GM12878 (cell line): ENCODE measurements around the gene NFS1. TPM values are rescaled to one million over a fixed set of nuclear protein-coding genes. Genes with fewer than 3 reads are reported as not detected.

Experiments used
- ATAC-seq: fragments of 200-7000 bp; cut with Tn5 transposase; 3 replicates; pipeline ENCODE4 v1.9.1; 2020; ENCODE audit warnings: mild to moderate bottlenecking, moderate library complexity
- BruUV-seq: library from RNA; stranded (reverse); fragments of 400-500 nt; replicated peaks from 2 replicates; lab custom pipeline; 2021; lab: Mats Ljungman, UMichigan
- CTCF ChIA-PET: fragments of 300-600 bp; sonication (Branson Sonifier 250); formaldehyde crosslinking; extraction: SDS; loops from one replicate; lab custom pipeline; 2021; ENCODE audit warnings: inconsistent platforms; lab: Yijun Ruan, JAX
- POLR2A ChIA-PET: fragments of 350-600 bp; formaldehyde crosslinking; extraction: SDS; loops from one replicate; lab custom pipeline; 2021; ENCODE audit warnings: inconsistent platforms; lab: Charles Lee
- RAD21 ChIA-PET: fragments of 300-600 bp; sonication (Branson Sonifier 250); formaldehyde crosslinking; loops from one replicate; lab custom pipeline; 2023; ENCODE audit warnings: antibody characterized with exemption; ENCODE audit not compliant: unreplicated experiment; lab: Charles Lee
- SMC1A ChIA-PET: fragments of 300-600 bp; sonication (Branson Sonifier 250); formaldehyde crosslinking; loops from one replicate; lab custom pipeline; 2023; ENCODE audit not compliant: unreplicated experiment, uncharacterized antibody; lab: Charles Lee
- DNase-seq: peaks from one replicate; pipeline ENCODE4 v3.0.0-alpha.2; 2011; ENCODE audit warnings: low read depth, low spot score
- FAIRE-seq: peaks from 3 replicates; lab custom pipeline; 2011; peaks lifted over from hg19 to GRCh38; lab: Jason Lieb, UNC
- H2AFZ ChIP-seq: 2 replicates; pipeline ENCODE4 v1.6.0; 2011; ENCODE audit warnings: low read depth, low read length, control low read depth; ENCODE audit not compliant: control insufficient read depth
- H3K27ac ChIP-seq: 2 replicates; pipeline ENCODE4 v1.5.1; 2011; ENCODE audit warnings: control low read depth; ENCODE audit not compliant: control insufficient read depth, insufficient read depth
- H3K27me3 ChIP-seq, 2 experiments: replicated peaks in 1 of 2; 2 replicates each; pipeline versions ENCODE4 v1.6.0 to v1.6.1; 2011; ENCODE audit warnings: low read length in 1 of 2; ENCODE audit not compliant: control insufficient read depth in 2 of 2, insufficient read depth in 2 of 2
- H3K36me3 ChIP-seq, 2 experiments: 2 replicates each; pipeline ENCODE4 v1.5.1; 2011; ENCODE audit warnings: low read length in 1 of 2; ENCODE audit not compliant: control insufficient read depth in 2 of 2, insufficient read depth in 2 of 2
- H3K4me1 ChIP-seq: 2 replicates; pipeline ENCODE4 v1.6.1; 2011; ENCODE audit warnings: mild to moderate bottlenecking, low read length, moderate library complexity, mixed read lengths; ENCODE audit not compliant: control insufficient read depth, insufficient read depth
- H3K4me2 ChIP-seq: 2 replicates; pipeline ENCODE4 v1.6.0; 2011; ENCODE audit warnings: control low read depth; ENCODE audit not compliant: control insufficient read depth, insufficient read depth
- H3K4me3 ChIP-seq: fragments of 200-600 bp; sonication (generic); 2 replicates; pipeline ENCODE4 v1.5.1; 2016
- H3K79me2 ChIP-seq: 2 replicates; pipeline ENCODE4 v1.6.0; 2011; ENCODE audit warnings: low read length; ENCODE audit not compliant: control insufficient read depth, insufficient read depth
- H3K9ac ChIP-seq: 2 replicates; pipeline ENCODE4 v1.8.0; 2011; ENCODE audit warnings: low read length, control low read depth, mixed read lengths; ENCODE audit not compliant: control insufficient read depth, insufficient read depth
- H3K9me3 ChIP-seq: replicated peaks from 3 replicates; pipeline ENCODE4 v1.5.1; 2011; ENCODE audit warnings: mild to moderate bottlenecking, low read length; ENCODE audit not compliant: control insufficient read depth, insufficient read depth
- H4K20me1 ChIP-seq: 2 replicates; pipeline ENCODE4 v1.6.0; 2011; ENCODE audit not compliant: control insufficient read depth, insufficient read depth
- BRCA1 ChIP-seq: IDR thresholded peaks from 2 replicates; pipeline ENCODE4 v1.6.1; 2011; ENCODE audit warnings: low read depth, low read length, improper control_type of control experiment
- CHD4 ChIP-seq: fragments of 200-600 bp; sonication (generic); IDR thresholded peaks from 2 replicates; pipeline ENCODE4 v1.6.1; 2016; ENCODE audit warnings: mild to moderate bottlenecking
- ESRRA ChIP-seq: IDR thresholded peaks from 2 replicates; pipeline ENCODE4 v1.6.1; 2012; ENCODE audit warnings: mild to moderate bottlenecking, low read length, improper control_type of control experiment
- FOXM1 ChIP-seq: IDR thresholded peaks from 2 replicates; pipeline ENCODE4 v1.6.1; 2012; ENCODE audit warnings: low read depth, mild to moderate bottlenecking, inconsistent platforms, low read length, moderate library complexity
- GABPA ChIP-seq: IDR thresholded peaks from 2 replicates; pipeline ENCODE4 v1.6.1; 2014; ENCODE audit warnings: antibody characterized with exemption, low read depth, mild to moderate bottlenecking, inconsistent platforms
- MTA3 ChIP-seq: IDR thresholded peaks from 2 replicates; pipeline ENCODE4 v1.6.1; 2012; ENCODE audit warnings: low read length, inconsistent platforms, borderline replicate concordance
- MYB ChIP-seq: fragments of 150-350 bp; IDR thresholded peaks from 2 replicates; pipeline ENCODE4 v1.6.1; 2014; ENCODE audit warnings: mild to moderate bottlenecking, low read depth, low read length, borderline replicate concordance
- NFYB ChIP-seq: IDR thresholded peaks from 2 replicates; pipeline ENCODE4 v1.6.1; 2011; ENCODE audit warnings: low read depth, mild to moderate bottlenecking, low read length, improper control_type of control experiment, moderate library complexity; ENCODE audit not compliant: insufficient read depth
- NR2C2 ChIP-seq: IDR thresholded peaks from 2 replicates; pipeline ENCODE4 v1.6.1; 2011; ENCODE audit warnings: borderline replicate concordance, low read depth; ENCODE audit not compliant: control insufficient read depth, insufficient read length
- RAD21 ChIP-seq: IDR thresholded peaks from 2 replicates; pipeline ENCODE4 v1.6.1; 2011; ENCODE audit warnings: mild to moderate bottlenecking, low read depth, low read length, moderate library complexity; ENCODE audit not compliant: insufficient read depth
- RB1 ChIP-seq: fragments of 450-650 bp; formaldehyde crosslinking; IDR thresholded peaks from 2 replicates; pipeline ENCODE4 v1.6.1; 2017; ENCODE audit warnings: mild to moderate bottlenecking, borderline replicate concordance
- SMAD5 ChIP-seq: IDR thresholded peaks from 2 replicates; pipeline ENCODE4 v1.6.1; 2016; ENCODE audit warnings: antibody characterized with exemption, low read depth
- SREBF2 ChIP-seq: IDR thresholded peaks from 2 replicates; pipeline ENCODE4 v1.6.1; 2012; ENCODE audit warnings: mild to moderate bottlenecking, low read length
- WGBS: methylation state at CpG from one replicate; pipeline ENCODE4 v1.1.6; 2016; ENCODE audit warnings: low lambda C conversion rate; ENCODE audit not compliant: insufficient replicate concordance, insufficient coverage; ENCODE audit errors: missing lambda C conversion rate; 5-methylcytosine and 5-hydroxymethylcytosine counted together
- in situ Hi-C: fragments of 300-500 bp; cut with MboI; formaldehyde crosslinking; loops from 9 replicates; pipeline ENCODE4 v1.14.3; 2018; ENCODE audit warnings: mixed read lengths
- intact Hi-C: fragments of 100-400 bp; cut with micrococcal nuclease; formaldehyde crosslinking; loops from one replicate; pipeline ENCODE4 v1.14.2; 2022; ENCODE audit not compliant: unreplicated experiment
- polyA plus RNA-seq, 11 experiments: library from polyadenylated mRNA; depleted of rRNA in 4 of 11; unstranded in 6 of 11; stranded (reverse) in 5 of 11; fragments of >200 nt; fragmentation: Nextera tagmentation in 4 of 11; fragmentation: Illumina TruSeq in 1 of 11; extraction: Ambion mirVana in 4 of 11; extraction: Trizol in 1 of 11; gene quantifications; 1 replicate in 1 of 11; 2 replicates in 10 of 11; pipeline versions ENCODE4 v1.2.1 to v1.2.3, GENCODE V29; 2011 to 2016; ENCODE audit warnings: inconsistent platforms in 2 of 11, missing spikeins in 2 of 11, low read depth in 1 of 11
- total RNA-seq, 4 experiments: library from RNA; depleted of rRNA in 3 of 4; stranded (reverse); fragments of >200 nt in 3 of 4; fragmentation: Illumina TruSeq in 1 of 4; extraction: Trizol in 1 of 4; gene quantifications; 2 replicates each; pipeline versions ENCODE4 v1.2.1 to v1.2.3, GENCODE V29; 2013 to 2021
- TF ChIP-seq, protein P1 (sequence below): fragments of 450-650 bp; IDR thresholded peaks from 2 replicates; pipeline ENCODE4 v1.6.1; 2018; ENCODE audit warnings: borderline replicate concordance, mild to moderate bottlenecking; ENCODE audit not compliant: partially characterized antibody
- TF ChIP-seq, protein P2 (sequence below): fragments of 450-650 bp; IDR thresholded peaks from 2 replicates; pipeline ENCODE4 v1.6.1; 2016; ENCODE audit warnings: mild to moderate bottlenecking, moderate library complexity, borderline replicate concordance
- TF ChIP-seq, protein P3 (sequence below): fragments of 450-650 bp; IDR thresholded peaks from 2 replicates; pipeline ENCODE4 v1.6.1; 2016; ENCODE audit warnings: mild to moderate bottlenecking

NFS1 gene
- total and polyA plus RNA-seq, 10 of the 15 experiments (the other 5 are each of a cell fraction or from before 2014, with no cell fraction given): 9.2 to 74.1 (median 38.6) TPM

DNA sequence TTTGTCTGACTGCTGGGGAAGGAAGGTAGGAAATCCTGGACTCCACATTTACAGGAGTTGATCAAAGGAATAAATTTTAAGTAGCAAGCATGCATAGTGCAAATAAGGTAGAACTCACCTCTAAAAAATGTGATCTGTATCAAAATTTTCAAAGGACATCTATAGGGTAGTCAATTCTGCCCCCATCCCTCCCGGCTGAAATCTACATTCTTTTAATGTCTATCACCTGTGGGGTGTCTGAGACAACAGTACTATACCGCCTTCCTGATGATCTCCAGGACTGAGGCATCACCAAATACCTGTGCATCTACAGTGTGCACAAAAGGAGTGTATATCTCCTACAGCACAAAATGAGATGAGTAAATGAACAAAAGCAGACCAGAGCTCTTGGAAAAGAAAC, 54.3 kb downstream of the NFS1 start:
- BruUV-seq: no TSS peak
- no peak for FAIRE-seq
- H3K9ac ChIP-seq: no peak overlapping the region
- ATAC-seq: no peak
- no peak overlapping the region for H3K4me3 ChIP-seq
- H3K9me3 ChIP-seq: no peaks in the 10 kb centered on the region
- 71% methylated on average over 2 of the region's 2 CpGs for WGBS
- SMC1A ChIA-PET: no interaction called here
- no peaks in the 10 kb centered on the region for H3K4me1 ChIP-seq
- H3K27me3 ChIP-seq: no peaks in the 10 kb centered on the region
- H2AFZ ChIP-seq: no peak overlapping the region
- DNase-seq: no peak
- POLR2A ChIA-PET: interaction anchor here (0.8 kb wide), 1 partner anchor 22 kb away, joined by 3 read pairs; no protein-coding TSS in a partner anchor
- intact Hi-C loops: no loop called here
- in situ Hi-C loops: no loop called here
- no peak overlapping the region for H3K4me2 ChIP-seq
- no peaks in the 10 kb centered on the region; the same call in 1 of the 2 replicates for H4K20me1 ChIP-seq
- no peak overlapping the region for H3K27ac ChIP-seq
- peaks cover 11% of the 10 kb centered on the region for H3K79me2 ChIP-seq
- 0 out of 4 replicates have a peak, but pooled peaks cover 0 to 7% of the 10 kb centered on the region in 2 experiments for H3K36me3 ChIP-seq
- RAD21 ChIA-PET: no interaction called here
- CTCF ChIA-PET: interaction anchor here (0.6 to 1.1 kb wide), 3 partner anchors 16 to 28 kb away, joined by 3 to 4 read pairs (median 3); no protein-coding TSS in a partner anchor
- TF ChIP-seq, protein P1, sequence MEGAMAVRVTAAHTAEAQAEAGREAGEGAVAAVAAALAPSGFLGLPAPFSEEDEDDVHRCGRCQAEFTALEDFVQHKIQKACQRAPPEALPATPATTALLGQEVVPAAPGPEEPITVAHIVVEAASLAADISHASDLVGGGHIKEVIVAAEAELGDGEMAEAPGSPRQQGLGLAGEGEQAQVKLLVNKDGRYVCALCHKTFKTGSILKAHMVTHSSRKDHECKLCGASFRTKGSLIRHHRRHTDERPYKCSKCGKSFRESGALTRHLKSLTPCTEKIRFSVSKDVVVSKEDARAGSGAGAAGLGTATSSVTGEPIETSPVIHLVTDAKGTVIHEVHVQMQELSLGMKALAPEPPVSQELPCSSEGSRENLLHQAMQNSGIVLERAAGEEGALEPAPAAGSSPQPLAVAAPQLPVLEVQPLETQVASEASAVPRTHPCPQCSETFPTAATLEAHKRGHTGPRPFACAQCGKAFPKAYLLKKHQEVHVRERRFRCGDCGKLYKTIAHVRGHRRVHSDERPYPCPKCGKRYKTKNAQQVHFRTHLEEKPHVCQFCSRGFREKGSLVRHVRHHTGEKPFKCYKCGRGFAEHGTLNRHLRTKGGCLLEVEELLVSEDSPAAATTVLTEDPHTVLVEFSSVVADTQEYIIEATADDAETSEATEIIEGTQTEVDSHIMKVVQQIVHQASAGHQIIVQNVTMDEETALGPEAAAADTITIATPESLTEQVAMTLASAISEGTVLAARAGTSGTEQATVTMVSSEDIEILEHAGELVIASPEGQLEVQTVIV: no peak
- TF ChIP-seq, protein P2, sequence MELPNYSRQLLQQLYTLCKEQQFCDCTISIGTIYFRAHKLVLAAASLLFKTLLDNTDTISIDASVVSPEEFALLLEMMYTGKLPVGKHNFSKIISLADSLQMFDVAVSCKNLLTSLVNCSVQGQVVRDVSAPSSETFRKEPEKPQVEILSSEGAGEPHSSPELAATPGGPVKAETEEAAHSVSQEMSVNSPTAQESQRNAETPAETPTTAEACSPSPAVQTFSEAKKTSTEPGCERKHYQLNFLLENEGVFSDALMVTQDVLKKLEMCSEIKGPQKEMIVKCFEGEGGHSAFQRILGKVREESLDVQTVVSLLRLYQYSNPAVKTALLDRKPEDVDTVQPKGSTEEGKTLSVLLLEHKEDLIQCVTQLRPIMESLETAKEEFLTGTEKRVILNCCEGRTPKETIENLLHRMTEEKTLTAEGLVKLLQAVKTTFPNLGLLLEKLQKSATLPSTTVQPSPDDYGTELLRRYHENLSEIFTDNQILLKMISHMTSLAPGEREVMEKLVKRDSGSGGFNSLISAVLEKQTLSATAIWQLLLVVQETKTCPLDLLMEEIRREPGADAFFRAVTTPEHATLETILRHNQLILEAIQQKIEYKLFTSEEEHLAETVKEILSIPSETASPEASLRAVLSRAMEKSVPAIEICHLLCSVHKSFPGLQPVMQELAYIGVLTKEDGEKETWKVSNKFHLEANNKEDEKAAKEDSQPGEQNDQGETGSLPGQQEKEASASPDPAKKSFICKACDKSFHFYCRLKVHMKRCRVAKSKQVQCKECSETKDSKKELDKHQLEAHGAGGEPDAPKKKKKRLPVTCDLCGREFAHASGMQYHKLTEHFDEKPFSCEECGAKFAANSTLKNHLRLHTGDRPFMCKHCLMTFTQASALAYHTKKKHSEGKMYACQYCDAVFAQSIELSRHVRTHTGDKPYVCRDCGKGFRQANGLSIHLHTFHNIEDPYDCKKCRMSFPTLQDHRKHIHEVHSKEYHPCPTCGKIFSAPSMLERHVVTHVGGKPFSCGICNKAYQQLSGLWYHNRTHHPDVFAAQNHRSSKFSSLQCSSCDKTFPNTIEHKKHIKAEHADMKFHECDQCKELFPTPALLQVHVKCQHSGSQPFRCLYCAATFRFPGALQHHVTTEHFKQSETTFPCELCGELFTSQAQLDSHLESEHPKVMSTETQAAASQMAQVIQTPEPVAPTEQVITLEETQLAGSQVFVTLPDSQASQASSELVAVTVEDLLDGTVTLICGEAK: no peak
- TF ChIP-seq CHD4: no peak
- TF ChIP-seq RB1: no peak
- no peak for TF ChIP-seq FOXM1
- TF ChIP-seq BRCA1: no peak
- TF ChIP-seq RAD21: no peak
- no peak for TF ChIP-seq NR2C2
- no peak for TF ChIP-seq MTA3
- no peak for TF ChIP-seq MYB
- no peak for TF ChIP-seq NFYB
- no peak for TF ChIP-seq SREBF2
- TF ChIP-seq SMAD5: no peak
- TF ChIP-seq ESRRA: no peak
- TF ChIP-seq, protein P3, sequence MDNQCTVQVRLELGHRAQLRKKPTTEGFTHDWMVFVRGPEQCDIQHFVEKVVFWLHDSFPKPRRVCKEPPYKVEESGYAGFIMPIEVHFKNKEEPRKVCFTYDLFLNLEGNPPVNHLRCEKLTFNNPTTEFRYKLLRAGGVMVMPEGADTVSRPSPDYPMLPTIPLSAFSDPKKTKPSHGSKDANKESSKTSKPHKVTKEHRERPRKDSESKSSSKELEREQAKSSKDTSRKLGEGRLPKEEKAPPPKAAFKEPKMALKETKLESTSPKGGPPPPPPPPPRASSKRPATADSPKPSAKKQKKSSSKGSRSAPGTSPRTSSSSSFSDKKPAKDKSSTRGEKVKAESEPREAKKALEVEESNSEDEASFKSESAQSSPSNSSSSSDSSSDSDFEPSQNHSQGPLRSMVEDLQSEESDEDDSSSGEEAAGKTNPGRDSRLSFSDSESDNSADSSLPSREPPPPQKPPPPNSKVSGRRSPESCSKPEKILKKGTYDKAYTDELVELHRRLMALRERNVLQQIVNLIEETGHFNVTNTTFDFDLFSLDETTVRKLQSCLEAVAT: no peak
- no peak for TF ChIP-seq GABPA
